Uterus (tissue), 2 donors: ENCODE results near the gene EHBP1L1.

Experiments used
- CTCF ChIP-seq, 4 experiments: fragments of 200-600 bp in 2 of 4; fragments of 450-650 bp in 2 of 4; sonication (generic) in 2 of 4; IDR thresholded peaks; one replicate each; pipeline ENCODE4 v1.5.1; 2016 to 2019; ENCODE audit warnings: antibody characterized with exemption in 4 of 4, mild to moderate bottlenecking in 2 of 4, moderate library complexity in 1 of 4
- POLR2A ChIP-seq, 2 donors: fragments of 450-650 bp; IDR thresholded peaks; one replicate each; pipeline ENCODE4 v1.6.1; 2016; ENCODE audit warnings: antibody characterized with exemption in 2 of 2, mild to moderate bottlenecking in 1 of 2, moderate library complexity in 1 of 2

GRCh38 chr11:65559535-65559934 is 16.3 kb upstream of the EHBP1L1 start:
- no peak for TF ChIP-seq POLR2A (IDR thresholded peaks at IDR 0.05)
- TF ChIP-seq CTCF (IDR thresholded peaks at IDR 0.05), result no peak
